SHP77 (cell line): ENCODE measurements around the gene NUDT7.

ENCODE experiments used
- DNase-seq, 2 experiments: peaks; one replicate each; lab custom pipeline; 2025; lab: John Stamatoyannopoulos, UW

Gene NUDT7

GRCh38 chr16:77724174-77724573, 1.9 kb downstream of the NUDT7 start:
- no peak for DNase-seq

- DNase-seq = no peak
Observed at GRCh38 chr16:77729951-77730350, 7.6 kb downstream of the NUDT7 start.

- DNase-seq = no peak
Observed at GRCh38 chr16:77732241-77732946, 10.1 kb downstream of the NUDT7 start.

DNA sequence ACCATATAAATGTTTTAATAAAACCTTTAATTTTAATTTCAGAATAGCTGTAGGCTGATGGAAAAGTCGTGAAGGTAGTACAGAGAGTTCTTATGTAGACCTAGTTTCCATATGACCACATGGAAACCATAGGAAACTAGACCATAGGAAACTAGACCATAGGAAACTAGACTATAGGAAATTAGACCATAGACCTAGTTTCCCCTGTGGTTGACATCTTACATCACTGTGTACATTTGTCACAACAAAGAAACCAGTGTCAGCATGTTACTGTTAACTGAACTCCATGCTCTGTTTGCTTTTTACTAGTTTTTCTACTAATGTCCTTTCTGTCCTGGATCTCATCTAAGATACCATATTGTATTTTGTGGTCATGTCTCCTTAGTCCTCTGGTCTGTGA, 14.6 kb downstream of the NUDT7 start:
- no peak for DNase-seq

DNA sequence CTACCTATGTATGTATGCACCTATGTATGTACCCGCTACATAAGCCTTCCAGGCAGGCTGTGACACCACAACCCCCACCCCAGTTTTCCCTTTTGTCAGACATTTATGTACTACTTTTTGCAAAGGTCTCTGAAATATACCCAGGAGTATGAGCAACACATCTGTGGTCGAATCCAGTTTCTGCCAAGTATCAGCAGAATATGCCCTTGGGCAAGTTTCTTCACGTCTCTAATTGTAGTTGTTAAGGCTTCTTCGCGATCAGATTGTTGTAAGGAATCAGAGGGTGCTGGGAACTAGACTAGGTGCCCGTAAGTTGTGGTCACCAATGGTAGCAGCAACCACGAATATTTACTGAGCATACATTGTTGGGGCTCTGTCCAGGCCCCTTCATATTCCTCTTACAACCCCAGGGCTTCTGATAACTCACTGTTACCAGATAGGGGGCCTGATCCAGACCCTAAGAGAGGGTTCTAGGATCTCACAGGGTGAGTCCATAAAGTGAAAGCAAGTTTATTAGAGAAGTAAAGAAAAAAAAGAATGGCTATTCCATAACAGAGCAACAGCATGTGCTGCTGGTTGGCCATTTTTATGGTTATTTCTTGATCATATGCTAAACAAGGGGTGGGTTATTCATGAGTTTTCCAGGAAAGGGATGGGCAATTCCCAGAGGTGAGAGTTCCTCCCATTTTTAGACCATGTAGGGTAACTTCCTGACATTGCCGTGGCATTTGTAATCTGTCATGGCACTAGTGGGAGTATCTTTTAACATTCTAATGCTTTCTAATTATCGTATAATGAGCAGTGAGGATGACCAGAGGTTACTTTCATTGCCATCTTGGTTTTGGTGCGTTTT, 16.6 kb downstream of the NUDT7 start:
- DNase-seq = no peak

DNA sequence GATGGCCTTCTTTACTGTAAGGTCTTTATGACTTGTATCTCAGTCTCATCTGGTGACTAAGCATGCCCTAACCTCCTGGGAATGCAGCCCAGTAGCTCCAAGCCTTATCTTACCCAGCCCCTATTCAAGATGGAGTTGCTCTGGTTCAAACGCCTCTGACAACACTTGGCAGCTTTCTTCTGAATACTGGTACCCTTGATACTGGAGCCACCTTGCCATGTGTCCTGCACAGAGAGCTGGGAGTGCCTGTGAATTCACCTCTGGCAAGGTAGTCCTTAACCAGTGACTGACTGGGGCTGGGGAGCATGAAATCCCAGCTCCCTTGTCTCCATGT, 17.2 kb downstream of the NUDT7 start:
- no peak for DNase-seq

- no peak for DNase-seq
Observed at GRCh38 chr16:77744141-77744540, 21.8 kb downstream of the NUDT7 start.

DNA sequence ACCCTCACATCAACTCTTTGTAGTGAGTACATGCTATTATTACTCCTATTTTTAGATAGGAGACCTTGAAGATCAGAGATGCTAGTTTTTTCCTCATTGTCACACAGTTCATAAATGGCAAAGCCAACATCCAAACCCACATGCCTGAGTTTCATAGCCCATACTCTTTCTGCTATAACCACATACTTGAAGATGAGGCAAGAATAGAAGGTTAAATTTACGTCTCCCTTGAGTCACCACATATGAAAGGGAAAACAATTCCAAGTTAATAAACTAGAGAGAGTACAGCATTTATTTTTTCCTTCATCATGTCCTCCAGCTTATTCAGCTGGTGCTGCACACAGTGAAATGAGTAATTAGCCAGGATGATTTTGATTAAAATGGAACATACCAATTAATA, 23.7 kb downstream of the NUDT7 start:
- no peak for DNase-seq

- DNase-seq = no peak
Observed at GRCh38 chr16:77748421-77749005, 26.2 kb downstream of the NUDT7 start.

DNA sequence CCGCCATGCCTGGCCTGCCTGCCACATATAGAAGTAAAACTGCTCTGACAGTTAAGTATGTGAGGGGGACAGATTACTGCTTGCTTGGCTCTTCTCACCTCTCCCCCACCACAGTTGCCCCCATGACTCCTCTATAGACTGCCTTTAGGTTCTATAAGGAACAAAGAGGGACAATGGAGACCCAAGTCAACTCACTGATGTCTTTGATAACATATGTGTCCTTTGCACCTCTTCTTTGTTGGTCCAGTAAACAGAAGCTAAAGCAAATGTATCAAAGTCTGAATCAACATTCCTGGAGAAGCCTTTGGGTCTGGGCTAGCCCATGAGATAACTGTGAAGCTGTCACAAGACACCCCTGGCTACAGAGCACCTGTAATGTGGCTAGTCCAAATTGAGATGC, 27.1 kb downstream of the NUDT7 start:
- DNase-seq = no peak

GRCh38 chr16:77758046-77758445, 35.7 kb downstream of the NUDT7 start:
- no peak for DNase-seq

- no peak for DNase-seq
Observed at GRCh38 chr16:77758508-77758907, 36.2 kb downstream of the NUDT7 start.

- no peak for DNase-seq
Observed at GRCh38 chr16:77759201-77759600, 36.9 kb downstream of the NUDT7 start.

DNA sequence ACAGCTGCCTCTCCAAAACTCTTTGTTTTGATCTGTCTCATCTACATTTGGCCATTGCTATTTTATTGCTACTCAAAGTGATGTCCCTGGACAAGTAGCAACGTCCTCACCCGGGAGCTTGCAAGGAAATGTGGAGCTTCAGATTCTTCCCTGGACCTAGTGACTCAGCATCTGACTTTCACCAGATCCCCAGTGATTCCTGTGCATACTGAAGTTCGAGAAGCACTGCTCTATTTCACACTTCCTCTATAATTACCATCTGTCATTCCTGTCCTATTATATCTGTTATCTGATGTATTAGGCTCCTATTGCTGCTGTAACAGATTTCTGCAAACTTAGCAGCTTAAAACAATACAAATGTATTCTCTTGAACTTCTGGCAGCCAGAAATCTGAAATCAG, 37.5 kb downstream of the NUDT7 start:
- no peak for DNase-seq

GRCh38 chr16:77760800-77761199, 38.5 kb downstream of the NUDT7 start:
- no peak for DNase-seq

DNA sequence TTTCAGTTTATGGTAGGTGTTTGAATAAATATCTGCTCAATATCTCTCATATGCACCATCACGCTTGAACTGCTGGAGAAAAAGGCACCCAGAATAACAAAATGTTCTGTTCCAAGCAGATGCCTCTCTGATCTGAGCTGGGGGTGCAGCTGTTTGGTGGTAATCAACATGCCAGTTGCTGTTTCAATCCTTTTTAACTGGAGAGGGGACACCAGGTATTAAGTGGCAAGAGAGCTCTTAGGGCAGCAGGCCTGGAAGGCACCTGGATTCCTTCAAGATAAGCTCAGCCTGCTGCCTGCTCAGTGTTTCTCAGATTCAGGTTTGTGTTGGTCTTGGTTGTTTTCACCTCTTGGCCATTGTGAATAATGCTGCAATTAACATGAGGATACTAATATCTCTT, 38.9 kb downstream of the NUDT7 start:
- DNase-seq = no peak

GRCh38 chr16:77762262-77762661, 39.9 kb downstream of the NUDT7 start:
- DNase-seq = no peak

DNA sequence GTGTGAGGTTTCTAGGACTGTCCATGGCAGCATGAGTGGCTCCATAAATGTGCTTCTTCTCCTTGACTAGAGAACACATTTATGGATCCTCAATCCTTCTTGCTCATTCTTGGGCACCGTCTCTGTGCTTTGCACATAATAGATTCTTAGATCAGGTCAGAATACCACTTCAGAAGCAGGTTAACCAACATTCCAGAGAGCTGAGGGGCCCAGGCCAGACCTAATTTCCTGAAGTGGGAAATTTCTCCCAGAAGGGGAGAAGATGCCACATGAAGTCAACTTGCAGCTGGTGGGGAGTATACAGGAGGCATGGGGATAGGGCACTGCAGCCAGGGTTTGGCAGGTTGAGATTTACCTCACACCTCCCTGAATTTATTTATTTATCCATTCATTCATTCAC, 41.7 kb downstream of the NUDT7 start:
- DNase-seq = no peak

DNA sequence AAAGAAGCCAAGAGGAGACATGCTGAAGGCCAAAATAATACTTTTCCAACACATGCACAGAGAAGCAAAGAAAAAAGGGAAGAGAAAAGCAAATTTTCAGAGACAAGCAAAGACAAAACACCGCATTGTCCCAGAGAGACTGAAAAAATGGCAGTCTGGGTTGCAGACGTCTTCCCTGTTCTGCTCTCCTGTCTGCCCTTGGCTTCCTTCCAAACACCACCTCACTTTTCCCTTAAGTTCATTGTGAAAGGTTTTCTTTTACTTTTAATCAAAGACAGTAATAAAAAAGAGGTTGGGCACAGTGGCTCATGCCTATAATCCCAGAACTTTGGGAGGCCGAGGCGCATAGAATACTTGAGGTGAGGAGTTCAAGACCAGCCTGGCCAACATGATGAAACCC, 44.9 kb downstream of the NUDT7 start:
- DNase-seq = no peak

DNA sequence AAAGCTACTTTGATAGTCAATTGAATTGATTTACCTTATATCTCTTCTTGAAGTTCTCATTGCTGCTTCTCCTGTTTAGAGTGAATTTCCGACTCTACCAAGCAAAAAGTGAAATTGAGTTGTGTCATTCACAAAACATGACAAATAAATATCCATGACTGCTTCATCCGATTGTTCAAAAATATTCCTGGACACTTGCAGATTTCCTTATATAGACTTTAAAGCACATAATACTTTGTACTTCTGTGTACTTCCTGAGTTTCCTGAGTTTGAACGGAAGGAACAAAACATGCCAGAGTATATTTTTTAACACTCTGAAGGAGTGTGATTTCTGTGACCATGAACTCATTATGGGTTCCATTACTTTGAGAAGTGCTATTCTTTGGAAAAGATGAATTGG, 45.5 kb downstream of the NUDT7 start:
- DNase-seq = no peak

DNA sequence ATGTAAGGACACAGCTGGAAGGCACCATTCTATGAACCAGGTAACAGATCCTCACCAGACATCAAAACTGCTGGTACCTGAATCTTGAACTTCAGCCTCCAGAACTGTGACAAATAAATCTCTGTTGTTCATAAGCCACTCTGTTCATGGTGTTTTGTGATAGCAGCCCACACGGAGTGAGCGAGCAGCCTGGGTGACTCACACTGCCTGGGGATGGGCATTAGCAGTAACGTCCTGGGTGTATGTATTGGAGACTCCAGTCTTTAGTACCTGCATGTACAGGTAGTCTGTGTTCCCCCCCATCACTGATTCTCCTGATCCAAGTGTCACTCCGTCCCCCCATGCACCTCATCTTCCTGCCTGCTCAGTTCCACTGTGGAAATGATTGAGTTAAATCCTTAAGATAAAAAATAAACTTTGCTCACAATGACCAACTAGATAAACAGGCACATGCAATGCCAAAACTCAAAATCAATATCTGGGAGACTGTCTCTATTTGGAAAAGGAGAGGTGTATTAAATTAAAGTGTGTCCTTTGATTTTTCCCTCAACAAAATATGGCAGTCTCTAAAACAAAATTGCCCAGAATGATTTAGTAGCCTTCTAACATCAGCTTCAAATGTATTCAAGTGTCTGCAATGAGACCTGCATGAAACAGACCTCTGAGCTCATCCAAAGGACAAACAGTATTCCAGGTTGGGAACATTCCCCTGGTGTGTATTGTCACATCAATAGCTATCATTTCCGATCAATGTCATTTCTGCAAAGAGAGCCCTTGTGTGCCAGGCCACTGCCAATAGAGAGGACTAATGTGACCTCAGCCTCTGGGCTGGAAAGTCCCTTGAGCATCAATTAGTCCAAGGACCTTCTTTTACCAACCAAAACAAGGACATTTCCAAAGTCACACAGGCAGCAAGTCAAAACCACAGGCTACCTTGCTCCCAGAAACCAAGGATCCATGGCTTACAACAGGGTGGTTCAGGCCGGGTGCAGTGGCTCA, 53.9 kb downstream of the NUDT7 start:
- DNase-seq = no peak

DNA sequence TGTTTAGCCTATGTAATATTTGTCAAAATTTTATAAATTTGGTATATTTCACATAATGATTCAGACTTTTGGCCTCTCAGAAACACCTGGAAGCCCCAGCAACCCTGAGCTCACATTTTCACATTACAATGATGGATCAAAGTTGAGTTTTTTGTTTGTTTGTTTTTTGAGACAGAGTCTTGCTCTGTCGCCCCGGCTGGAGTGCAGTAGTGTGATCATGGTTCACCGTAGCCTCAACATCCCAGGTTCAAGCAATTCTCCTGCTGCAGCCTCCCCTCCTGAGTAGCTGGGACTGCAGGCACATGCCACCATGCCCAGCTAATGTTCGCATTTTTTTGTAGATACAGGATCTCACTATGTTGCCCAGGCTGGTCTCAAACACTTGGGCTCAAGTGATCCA, 55.4 kb downstream of the NUDT7 start:
- no peak for DNase-seq
